IMR-90 (cell line): ENCODE measurements around the gene HSPG2. TPM values are rescaled to one million over a fixed set of nuclear protein-coding genes. Genes with fewer than 3 reads are reported as not detected.

Experiments
- ATAC-seq: fragments of 200-7000 bp; cut with Tn5 transposase; 2 replicates; pipeline ENCODE4 v1.9.1; 2020; ENCODE audit warnings: low read depth, mild to moderate bottlenecking, moderate library complexity
- BruUV-seq: library from RNA; stranded (reverse); fragments of 400-500 nt; replicated peaks from 2 replicates; lab custom pipeline; 2021; lab: Mats Ljungman, UMichigan
- CTCF ChIA-PET: fragments of 300-600 bp; formaldehyde crosslinking; extraction: SDS; loops from one replicate; lab custom pipeline; 2021; ENCODE audit warnings: antibody characterized with exemption; lab: Yijun Ruan, JAX
- POLR2A ChIA-PET: fragments of 300-600 bp; sonication (Branson Sonifier 250); formaldehyde crosslinking; loops from one replicate; lab custom pipeline; 2022; ENCODE audit warnings: antibody characterized with exemption; ENCODE audit not compliant: unreplicated experiment; lab: Charles Lee
- DNase-seq: peaks from one replicate; pipeline ENCODE4 v3.0.0; 2013
- H2AFZ ChIP-seq: replicated peaks from 2 replicates; pipeline ENCODE3; 2013; ENCODE audit warnings: low read length, mild to moderate bottlenecking; ENCODE audit not compliant: poor library complexity
- H2AK5ac ChIP-seq: 2 replicates; pipeline ENCODE4 v1.6.1; 2013; ENCODE audit warnings: low read depth, low read length, inconsistent platforms
- H2AK9ac ChIP-seq: replicated peaks from 2 replicates; pipeline ENCODE3; 2013; ENCODE audit warnings: mild to moderate bottlenecking, low read depth, low read length, moderate library complexity; ENCODE audit not compliant: poor library complexity
- H2BK120ac ChIP-seq: 2 replicates; pipeline ENCODE4 v1.6.1; 2013; ENCODE audit warnings: low read depth, low read length, inconsistent platforms
- H2BK15ac ChIP-seq: 3 replicates; pipeline ENCODE4 v1.6.1; 2013; ENCODE audit warnings: low read depth, low read length, inconsistent platforms
- H2BK20ac ChIP-seq: 2 replicates; pipeline ENCODE4 v1.6.1; 2013; ENCODE audit warnings: low read depth, mild to moderate bottlenecking, inconsistent platforms, low read length, moderate library complexity
- H2BK5ac ChIP-seq: 2 replicates; pipeline ENCODE4 v1.6.1; 2013; ENCODE audit warnings: mild to moderate bottlenecking, low read depth, low read length, inconsistent platforms; ENCODE audit not compliant: poor library complexity, severe bottlenecking
- H3K14ac ChIP-seq: replicated peaks from 2 replicates; pipeline ENCODE4 v1.6.1; 2013; ENCODE audit warnings: low read depth, low read length, inconsistent platforms
- H3K18ac ChIP-seq: 2 replicates; pipeline ENCODE4 v1.6.1; 2013; ENCODE audit warnings: low read depth, low read length, control low read depth
- H3K23ac ChIP-seq: 2 replicates; pipeline ENCODE4 v1.6.1; 2013; ENCODE audit warnings: low read depth, low read length, inconsistent platforms
- H3K27ac ChIP-seq: 2 replicates; pipeline ENCODE4 v1.5.1; 2013; ENCODE audit warnings: mild to moderate bottlenecking, control low read depth, low read length; ENCODE audit not compliant: insufficient read depth
- H3K27me3 ChIP-seq: 2 replicates; pipeline ENCODE4 v1.6.1; 2013; ENCODE audit warnings: low read length; ENCODE audit not compliant: control insufficient read depth, insufficient read depth
- H3K36me3 ChIP-seq: 2 replicates; pipeline ENCODE4 v1.6.1; 2013; ENCODE audit warnings: low read length, mixed read lengths; ENCODE audit not compliant: control insufficient read depth, insufficient read depth
- H3K4ac ChIP-seq: 2 replicates; pipeline ENCODE4 v1.6.1; 2013; ENCODE audit warnings: low read depth, low read length, inconsistent platforms
- H3K4me1 ChIP-seq: 2 replicates; pipeline ENCODE4 v1.6.1; 2013; ENCODE audit warnings: low read length, mixed read lengths; ENCODE audit not compliant: control insufficient read depth, insufficient read depth
- H3K4me2 ChIP-seq: 2 replicates; pipeline ENCODE4 v1.6.1; 2013; ENCODE audit warnings: low read depth, mild to moderate bottlenecking, control low read depth, low read length, moderate library complexity
- H3K4me3 ChIP-seq: 2 replicates; pipeline ENCODE4 v1.5.1; 2013; ENCODE audit warnings: low read depth, mild to moderate bottlenecking, control low read depth, low read length, moderate library complexity; ENCODE audit not compliant: insufficient read depth
- H3K56ac ChIP-seq: 2 replicates; pipeline ENCODE4 v1.6.1; 2013; ENCODE audit warnings: low read length, inconsistent platforms; ENCODE audit not compliant: insufficient read depth; ENCODE audit errors: extremely low read depth
- H3K79me1 ChIP-seq, 2 experiments: 2 replicates each; pipeline ENCODE4 v1.6.1; 2013; ENCODE audit warnings: low read length in 2 of 2, inconsistent platforms in 1 of 2, low read depth in 1 of 2
- H3K9ac ChIP-seq: 2 replicates; pipeline ENCODE4 v1.6.1; 2013; ENCODE audit warnings: low read depth, low read length, control low read depth
- H3K9me1 ChIP-seq: 2 replicates; pipeline ENCODE4 v1.6.1; 2013; ENCODE audit warnings: low read length, inconsistent platforms; ENCODE audit not compliant: insufficient read depth
- H3K9me3 ChIP-seq: 2 replicates; pipeline ENCODE4 v1.6.1; 2013; ENCODE audit warnings: low read length; ENCODE audit not compliant: control insufficient read depth, insufficient read depth
- H4K20me1 ChIP-seq: 2 replicates; pipeline ENCODE4 v1.6.1; 2013; ENCODE audit warnings: low read length, inconsistent platforms; ENCODE audit not compliant: insufficient read depth
- H4K5ac ChIP-seq: 2 replicates; pipeline ENCODE4 v1.6.1; 2013; ENCODE audit warnings: mild to moderate bottlenecking, low read depth, low read length, control low read depth
- H4K8ac ChIP-seq, 2 experiments: 2 replicates each; pipeline ENCODE4 v1.6.1; 2013; ENCODE audit warnings: low read depth in 2 of 2, low read length in 2 of 2, control low read depth in 1 of 2, inconsistent platforms in 1 of 2
- H4K91ac ChIP-seq: 2 replicates; pipeline ENCODE4 v1.6.1; 2013; ENCODE audit warnings: low read depth, low read length, inconsistent platforms; ENCODE audit not compliant: insufficient read depth
- MAFK ChIP-seq: IDR thresholded peaks from 2 replicates; pipeline ENCODE4 v1.6.1; 2012; ENCODE audit warnings: low read depth, low read length, improper control_type of control experiment
- MAZ ChIP-seq: IDR thresholded peaks from 2 replicates; pipeline ENCODE4 v1.6.1; 2012; ENCODE audit warnings: low read depth, mild to moderate bottlenecking, low read length, improper control_type of control experiment, moderate library complexity, borderline replicate concordance
- NFE2L2 ChIP-seq: fragments of 150-350 bp; IDR thresholded peaks from 2 replicates; pipeline ENCODE4 v1.6.1; 2016; ENCODE audit warnings: low read depth, mild to moderate bottlenecking, low read length
- POLR2A ChIP-seq: IDR thresholded peaks from 2 replicates; pipeline ENCODE4 v1.6.1; 2012; ENCODE audit warnings: mild to moderate bottlenecking, low read depth, low read length
- RFX5 ChIP-seq: IDR thresholded peaks from 2 replicates; pipeline ENCODE4 v1.8.0; 2012; ENCODE audit warnings: low read depth, mild to moderate bottlenecking, low read length, moderate library complexity
- WGBS, 2 experiments: methylation state at CpG; one replicate each; pipeline versions ENCODE4 v1.1.5 to v1.1.7; 2013; ENCODE audit warnings: missing lambda C conversion rate in 2 of 2; ENCODE audit not compliant: insufficient read length in 1 of 2; ENCODE audit errors: extremely low coverage in 2 of 2; 5-methylcytosine and 5-hydroxymethylcytosine counted together
- dilution Hi-C: fragments of 300-500 bp; cut with HindIII; formaldehyde crosslinking; loops from one replicate; pipeline ENCODE4 v1.14.3; 2018; ENCODE audit warnings: low sequenced_read_pairs; ENCODE audit not compliant: unreplicated experiment
- in situ Hi-C: fragments of 300-500 bp; cut with MboI; formaldehyde crosslinking; loops from 3 replicates; pipeline ENCODE4 v1.14.3; 2019; ENCODE audit warnings: low sequenced_read_pairs, inconsistent platforms, mixed read lengths
- intact Hi-C: fragments of 100-400 bp; cut with micrococcal nuclease; formaldehyde crosslinking; loops from 2 replicates; pipeline ENCODE4 v1.10.0; 2022
- polyA plus RNA-seq, 3 experiments: library from polyadenylated mRNA; depleted of rRNA; stranded (reverse); fragments of >200 nt; gene quantifications; 2 replicates each; pipeline ENCODE4 v1.2.3, GENCODE V29; 2012; ENCODE audit warnings: low replicate concordance in 1 of 3
- total RNA-seq: library from RNA; depleted of rRNA; stranded (reverse); fragments of >200 nt; gene quantifications from 2 replicates; pipeline ENCODE4 v1.2.3, GENCODE V29; 2012
- TF ChIP-seq, protein P1 (sequence below): conservative IDR thresholded peaks from 2 replicates; pipeline ENCODE4 v1.5.1; 2012; ENCODE audit warnings: mild to moderate bottlenecking, low read depth, low read length, improper control_type of control experiment

The HSPG2 gene
- total and polyA plus RNA-seq, 2 of the 4 experiments (the other 2 are of a cell fraction): 15.8 to 94.0 TPM

DNA sequence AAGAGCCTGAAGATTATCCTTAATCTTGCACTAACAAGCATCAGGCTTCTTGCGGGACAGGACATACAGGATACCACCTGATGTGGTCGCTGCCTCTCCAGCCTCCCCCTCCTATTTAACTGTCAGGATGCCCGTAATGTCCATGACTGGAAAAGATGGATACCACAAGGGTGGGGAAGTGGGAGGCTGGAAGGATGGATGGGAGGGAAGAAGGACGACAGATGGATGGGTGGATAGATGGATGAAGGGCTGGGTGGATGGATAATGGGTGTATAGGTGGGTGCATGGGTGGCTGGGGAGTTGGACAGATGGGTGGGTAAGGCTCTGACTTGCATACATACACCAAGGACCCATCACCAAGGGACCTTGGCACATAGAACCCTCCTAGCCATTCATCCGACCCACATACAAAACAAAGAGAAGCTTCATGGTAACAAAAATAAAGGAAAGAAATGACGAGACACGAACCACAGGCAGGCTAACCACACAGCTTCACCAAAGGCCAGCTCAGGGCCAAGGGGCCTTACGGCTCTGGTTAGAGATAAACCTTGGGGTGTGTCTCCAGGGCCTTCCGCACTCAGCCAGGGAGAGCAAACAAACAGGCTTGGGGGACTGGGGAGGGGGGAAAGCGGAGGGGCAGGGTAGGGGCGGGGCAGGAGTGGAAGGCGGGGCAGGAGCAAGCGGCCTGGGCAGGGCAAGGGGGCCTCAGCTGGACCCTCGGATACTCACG is 50.5 kb downstream of the HSPG2 start:
- dilution Hi-C loops (no loop called here), intact Hi-C loops (no loop called here), in situ Hi-C loops (no loop called here)
- Histone ChIP-seq H4K20me1 (peaks cover 5% of the 10 kb centered on the region; the same call in 1 of the 2 replicates), H2AK5ac (no peak overlapping the region), H3K9me3 (no peaks in the 10 kb centered on the region), H3K4me2 (no peak overlapping the region), H3K36me3 (peaks cover 72% of the 10 kb centered on the region), H4K5ac (no peak overlapping the region), H3K18ac (no peak overlapping the region), H3K23ac (no peak overlapping the region), H2BK120ac (no peak overlapping the region), H3K9me1 (no peaks in the 10 kb centered on the region; the same call in 1 of the 2 replicates), H2BK20ac (no peak overlapping the region), H3K9ac (no peak overlapping the region), H2AK9ac (peak overlapping the region; percentile 37), H2BK5ac (no peak overlapping the region), H3K4me3 (no peak overlapping the region), H3K27me3 (no peaks in the 10 kb centered on the region), H2BK15ac (no peak overlapping the region), H2AFZ (no peak overlapping the region), H3K4ac (no peak overlapping the region), H3K14ac (no peak overlapping the region), H3K27ac (no peak overlapping the region), H4K8ac (no peak overlapping the region), H3K56ac (no peak overlapping the region), H4K91ac (no peak overlapping the region), H3K79me1 (peaks cover 6 to 28% of the 10 kb centered on the region in 2 experiments; a peak in 3 of 4 replicates), H3K4me1 (no peaks in the 10 kb centered on the region)
- no peak for ATAC-seq
- CTCF ChIA-PET: no interaction called here
- no peak for TF ChIP-seq POLR2A
- TF ChIP-seq, protein P1, sequence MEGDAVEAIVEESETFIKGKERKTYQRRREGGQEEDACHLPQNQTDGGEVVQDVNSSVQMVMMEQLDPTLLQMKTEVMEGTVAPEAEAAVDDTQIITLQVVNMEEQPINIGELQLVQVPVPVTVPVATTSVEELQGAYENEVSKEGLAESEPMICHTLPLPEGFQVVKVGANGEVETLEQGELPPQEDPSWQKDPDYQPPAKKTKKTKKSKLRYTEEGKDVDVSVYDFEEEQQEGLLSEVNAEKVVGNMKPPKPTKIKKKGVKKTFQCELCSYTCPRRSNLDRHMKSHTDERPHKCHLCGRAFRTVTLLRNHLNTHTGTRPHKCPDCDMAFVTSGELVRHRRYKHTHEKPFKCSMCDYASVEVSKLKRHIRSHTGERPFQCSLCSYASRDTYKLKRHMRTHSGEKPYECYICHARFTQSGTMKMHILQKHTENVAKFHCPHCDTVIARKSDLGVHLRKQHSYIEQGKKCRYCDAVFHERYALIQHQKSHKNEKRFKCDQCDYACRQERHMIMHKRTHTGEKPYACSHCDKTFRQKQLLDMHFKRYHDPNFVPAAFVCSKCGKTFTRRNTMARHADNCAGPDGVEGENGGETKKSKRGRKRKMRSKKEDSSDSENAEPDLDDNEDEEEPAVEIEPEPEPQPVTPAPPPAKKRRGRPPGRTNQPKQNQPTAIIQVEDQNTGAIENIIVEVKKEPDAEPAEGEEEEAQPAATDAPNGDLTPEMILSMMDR: no peak
- no peak for TF ChIP-seq RFX5
- TF ChIP-seq MAZ: no peak
- no peak for TF ChIP-seq NFE2L2
- TF ChIP-seq MAFK: no peak
- POLR2A ChIA-PET: no interaction called here
- DNase-seq: no peak
- no CpG with 5 or more reads among the region's 15 CpGs for WGBS, 2 experiments
- BruUV-seq: no TSS peak
